Measurements from ENCODE around the gene CSH2. TPM values are rescaled to one million over a fixed set of nuclear protein-coding genes. Genes with fewer than 3 reads are reported as not detected.
A peak's percentile ranks its signal among the peaks of the same experiment; 100 is the strongest.

CSH2 gene
- total and polyA plus RNA-seq, 9 of the 15 experiments (the other 6 are each of a cell fraction or from before 2014, with no cell fraction given) = not detected

DNA sequence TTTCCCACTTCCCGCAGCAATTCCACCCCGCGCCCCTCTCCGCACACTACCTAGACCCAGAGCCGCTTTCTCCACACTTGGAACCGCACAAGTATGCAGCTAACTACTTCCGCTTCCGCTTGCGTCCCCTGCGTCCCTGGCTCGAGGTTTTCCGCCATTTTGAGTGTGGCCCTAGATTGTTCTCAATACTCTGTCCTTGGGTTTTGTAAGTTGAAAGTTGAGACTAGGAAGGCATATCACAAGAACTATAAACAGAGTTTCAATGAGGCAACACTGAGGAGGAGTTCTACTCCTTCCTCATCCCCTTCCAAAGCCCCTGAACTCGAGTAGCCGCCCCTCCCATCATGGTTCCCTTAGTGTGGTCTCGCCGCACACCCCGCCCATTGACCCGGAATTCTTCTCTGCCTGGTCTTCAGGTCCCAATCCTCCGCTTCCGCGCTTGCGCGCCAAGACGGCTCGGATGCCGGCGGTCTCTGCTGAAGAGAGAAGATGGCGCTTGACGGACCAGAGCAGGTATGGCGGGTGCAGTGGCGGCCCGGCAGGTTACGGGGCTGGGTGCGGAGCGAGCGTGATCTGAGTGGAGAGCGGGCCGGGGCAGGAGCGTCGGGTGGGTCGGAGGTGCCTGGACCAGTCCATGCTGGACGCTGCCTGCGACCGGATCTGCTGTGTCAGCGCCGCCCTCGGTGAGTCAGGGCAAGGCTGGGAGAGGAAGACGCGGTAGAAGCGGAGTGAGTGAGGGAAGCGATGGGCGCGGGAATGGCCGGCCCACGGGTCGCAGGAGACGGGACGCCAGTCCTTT lies 46.3 kb downstream of the CSH2 start, which contains the start of the genes FTSJ3 and PSMC5 (continued):
- TF ChIP-seq, protein P1, sequence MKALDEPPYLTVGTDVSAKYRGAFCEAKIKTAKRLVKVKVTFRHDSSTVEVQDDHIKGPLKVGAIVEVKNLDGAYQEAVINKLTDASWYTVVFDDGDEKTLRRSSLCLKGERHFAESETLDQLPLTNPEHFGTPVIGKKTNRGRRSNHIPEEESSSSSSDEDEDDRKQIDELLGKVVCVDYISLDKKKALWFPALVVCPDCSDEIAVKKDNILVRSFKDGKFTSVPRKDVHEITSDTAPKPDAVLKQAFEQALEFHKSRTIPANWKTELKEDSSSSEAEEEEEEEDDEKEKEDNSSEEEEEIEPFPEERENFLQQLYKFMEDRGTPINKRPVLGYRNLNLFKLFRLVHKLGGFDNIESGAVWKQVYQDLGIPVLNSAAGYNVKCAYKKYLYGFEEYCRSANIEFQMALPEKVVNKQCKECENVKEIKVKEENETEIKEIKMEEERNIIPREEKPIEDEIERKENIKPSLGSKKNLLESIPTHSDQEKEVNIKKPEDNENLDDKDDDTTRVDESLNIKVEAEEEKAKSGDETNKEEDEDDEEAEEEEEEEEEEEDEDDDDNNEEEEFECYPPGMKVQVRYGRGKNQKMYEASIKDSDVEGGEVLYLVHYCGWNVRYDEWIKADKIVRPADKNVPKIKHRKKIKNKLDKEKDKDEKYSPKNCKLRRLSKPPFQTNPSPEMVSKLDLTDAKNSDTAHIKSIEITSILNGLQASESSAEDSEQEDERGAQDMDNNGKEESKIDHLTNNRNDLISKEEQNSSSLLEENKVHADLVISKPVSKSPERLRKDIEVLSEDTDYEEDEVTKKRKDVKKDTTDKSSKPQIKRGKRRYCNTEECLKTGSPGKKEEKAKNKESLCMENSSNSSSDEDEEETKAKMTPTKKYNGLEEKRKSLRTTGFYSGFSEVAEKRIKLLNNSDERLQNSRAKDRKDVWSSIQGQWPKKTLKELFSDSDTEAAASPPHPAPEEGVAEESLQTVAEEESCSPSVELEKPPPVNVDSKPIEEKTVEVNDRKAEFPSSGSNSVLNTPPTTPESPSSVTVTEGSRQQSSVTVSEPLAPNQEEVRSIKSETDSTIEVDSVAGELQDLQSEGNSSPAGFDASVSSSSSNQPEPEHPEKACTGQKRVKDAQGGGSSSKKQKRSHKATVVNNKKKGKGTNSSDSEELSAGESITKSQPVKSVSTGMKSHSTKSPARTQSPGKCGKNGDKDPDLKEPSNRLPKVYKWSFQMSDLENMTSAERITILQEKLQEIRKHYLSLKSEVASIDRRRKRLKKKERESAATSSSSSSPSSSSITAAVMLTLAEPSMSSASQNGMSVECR (CRISPR knock-in tag; IDR thresholded peaks at IDR 0.05) = peak; percentile 69
- TF ChIP-seq, protein P2, sequence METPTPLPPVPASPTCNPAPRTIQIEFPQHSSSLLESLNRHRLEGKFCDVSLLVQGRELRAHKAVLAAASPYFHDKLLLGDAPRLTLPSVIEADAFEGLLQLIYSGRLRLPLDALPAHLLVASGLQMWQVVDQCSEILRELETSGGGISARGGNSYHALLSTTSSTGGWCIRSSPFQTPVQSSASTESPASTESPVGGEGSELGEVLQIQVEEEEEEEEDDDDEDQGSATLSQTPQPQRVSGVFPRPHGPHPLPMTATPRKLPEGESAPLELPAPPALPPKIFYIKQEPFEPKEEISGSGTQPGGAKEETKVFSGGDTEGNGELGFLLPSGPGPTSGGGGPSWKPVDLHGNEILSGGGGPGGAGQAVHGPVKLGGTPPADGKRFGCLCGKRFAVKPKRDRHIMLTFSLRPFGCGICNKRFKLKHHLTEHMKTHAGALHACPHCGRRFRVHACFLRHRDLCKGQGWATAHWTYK (CRISPR knock-in tag; IDR thresholded peaks at IDR 0.05) = peak; percentile 73; the same call in 1 of the 2 replicates
- TF ChIP-seq, protein P3, sequence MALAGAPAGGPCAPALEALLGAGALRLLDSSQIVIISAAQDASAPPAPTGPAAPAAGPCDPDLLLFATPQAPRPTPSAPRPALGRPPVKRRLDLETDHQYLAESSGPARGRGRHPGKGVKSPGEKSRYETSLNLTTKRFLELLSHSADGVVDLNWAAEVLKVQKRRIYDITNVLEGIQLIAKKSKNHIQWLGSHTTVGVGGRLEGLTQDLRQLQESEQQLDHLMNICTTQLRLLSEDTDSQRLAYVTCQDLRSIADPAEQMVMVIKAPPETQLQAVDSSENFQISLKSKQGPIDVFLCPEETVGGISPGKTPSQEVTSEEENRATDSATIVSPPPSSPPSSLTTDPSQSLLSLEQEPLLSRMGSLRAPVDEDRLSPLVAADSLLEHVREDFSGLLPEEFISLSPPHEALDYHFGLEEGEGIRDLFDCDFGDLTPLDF (CRISPR knock-in tag; IDR thresholded peaks at IDR 0.05) = peak; percentile 92
- TF ChIP-seq HDAC2 (IDR thresholded peaks at IDR 0.05) (peak; percentile 50; the same call in 1 of the 2 replicates), ZNF644 (tag; IDR thresholded peaks at IDR 0.05; ENCODE audit: low read depth) (0 out of 2 replicates have a peak, but pooled peaks have one; percentile 60), PRMT5 (CRISPR knock-in tag; IDR thresholded peaks at IDR 0.05) (no peak), ZNF354B (CRISPR knock-in tag; IDR thresholded peaks at IDR 0.05) (no peak), ZNF830 (CRISPR knock-in tag; IDR thresholded peaks at IDR 0.05) (no peak), ATF7 (IDR thresholded peaks at IDR 0.05) (peak; percentile 69), TEAD4 (IDR thresholded peaks at IDR 0.05; ENCODE audit: low read length) (peak; percentile 58; the same call in 1 of the 2 replicates), TEAD4 (CRISPR knock-in tag; IDR thresholded peaks at IDR 0.05; ENCODE audit: borderline replicate concordance) (no peak), SRF (CRISPR knock-in tag; IDR thresholded peaks at IDR 0.05) (peak in 1 of 2 experiments; percentile 59; a peak in 1 of 4 replicates)
- TF ChIP-seq, protein P4, sequence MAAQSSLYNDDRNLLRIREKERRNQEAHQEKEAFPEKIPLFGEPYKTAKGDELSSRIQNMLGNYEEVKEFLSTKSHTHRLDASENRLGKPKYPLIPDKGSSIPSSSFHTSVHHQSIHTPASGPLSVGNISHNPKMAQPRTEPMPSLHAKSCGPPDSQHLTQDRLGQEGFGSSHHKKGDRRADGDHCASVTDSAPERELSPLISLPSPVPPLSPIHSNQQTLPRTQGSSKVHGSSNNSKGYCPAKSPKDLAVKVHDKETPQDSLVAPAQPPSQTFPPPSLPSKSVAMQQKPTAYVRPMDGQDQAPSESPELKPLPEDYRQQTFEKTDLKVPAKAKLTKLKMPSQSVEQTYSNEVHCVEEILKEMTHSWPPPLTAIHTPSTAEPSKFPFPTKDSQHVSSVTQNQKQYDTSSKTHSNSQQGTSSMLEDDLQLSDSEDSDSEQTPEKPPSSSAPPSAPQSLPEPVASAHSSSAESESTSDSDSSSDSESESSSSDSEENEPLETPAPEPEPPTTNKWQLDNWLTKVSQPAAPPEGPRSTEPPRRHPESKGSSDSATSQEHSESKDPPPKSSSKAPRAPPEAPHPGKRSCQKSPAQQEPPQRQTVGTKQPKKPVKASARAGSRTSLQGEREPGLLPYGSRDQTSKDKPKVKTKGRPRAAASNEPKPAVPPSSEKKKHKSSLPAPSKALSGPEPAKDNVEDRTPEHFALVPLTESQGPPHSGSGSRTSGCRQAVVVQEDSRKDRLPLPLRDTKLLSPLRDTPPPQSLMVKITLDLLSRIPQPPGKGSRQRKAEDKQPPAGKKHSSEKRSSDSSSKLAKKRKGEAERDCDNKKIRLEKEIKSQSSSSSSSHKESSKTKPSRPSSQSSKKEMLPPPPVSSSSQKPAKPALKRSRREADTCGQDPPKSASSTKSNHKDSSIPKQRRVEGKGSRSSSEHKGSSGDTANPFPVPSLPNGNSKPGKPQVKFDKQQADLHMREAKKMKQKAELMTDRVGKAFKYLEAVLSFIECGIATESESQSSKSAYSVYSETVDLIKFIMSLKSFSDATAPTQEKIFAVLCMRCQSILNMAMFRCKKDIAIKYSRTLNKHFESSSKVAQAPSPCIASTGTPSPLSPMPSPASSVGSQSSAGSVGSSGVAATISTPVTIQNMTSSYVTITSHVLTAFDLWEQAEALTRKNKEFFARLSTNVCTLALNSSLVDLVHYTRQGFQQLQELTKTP (IDR thresholded peaks at IDR 0.05; ENCODE audit: low read depth in 1 of 2, partially characterized antibody in 2 of 2) = peak in 1 of 2 experiments; percentile 45
- TF ChIP-seq, protein P5, sequence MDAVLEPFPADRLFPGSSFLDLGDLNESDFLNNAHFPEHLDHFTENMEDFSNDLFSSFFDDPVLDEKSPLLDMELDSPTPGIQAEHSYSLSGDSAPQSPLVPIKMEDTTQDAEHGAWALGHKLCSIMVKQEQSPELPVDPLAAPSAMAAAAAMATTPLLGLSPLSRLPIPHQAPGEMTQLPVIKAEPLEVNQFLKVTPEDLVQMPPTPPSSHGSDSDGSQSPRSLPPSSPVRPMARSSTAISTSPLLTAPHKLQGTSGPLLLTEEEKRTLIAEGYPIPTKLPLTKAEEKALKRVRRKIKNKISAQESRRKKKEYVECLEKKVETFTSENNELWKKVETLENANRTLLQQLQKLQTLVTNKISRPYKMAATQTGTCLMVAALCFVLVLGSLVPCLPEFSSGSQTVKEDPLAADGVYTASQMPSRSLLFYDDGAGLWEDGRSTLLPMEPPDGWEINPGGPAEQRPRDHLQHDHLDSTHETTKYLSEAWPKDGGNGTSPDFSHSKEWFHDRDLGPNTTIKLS (IDR thresholded peaks at IDR 0.05; ENCODE audit: borderline replicate concordance, low read depth) = peak; percentile 78

All from K562 (cell line).